Measurements from ENCODE around the gene GLCE.

The GLCE gene

DNA sequence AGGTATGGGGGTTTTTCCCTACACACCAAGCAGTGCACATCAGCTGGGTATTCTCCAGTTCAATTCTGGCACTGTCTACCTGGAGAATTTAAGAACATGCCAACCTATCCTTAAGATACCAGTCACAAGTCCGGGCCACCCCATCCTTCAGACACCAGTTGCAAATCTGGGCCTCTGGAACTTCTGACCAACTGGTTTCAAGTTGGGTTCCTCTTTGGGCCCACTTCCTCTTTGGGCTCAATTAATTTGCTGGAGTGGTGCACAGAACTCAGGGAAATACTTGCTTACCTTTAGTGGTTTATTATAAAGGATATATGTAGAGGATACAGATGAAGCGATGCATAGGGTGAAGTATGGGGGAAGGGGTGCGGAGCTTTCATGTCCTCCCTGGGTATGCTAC, 25.3 kb downstream of the GLCE start:
- TF ChIP-seq NFIC (IDR thresholded peaks at IDR 0.05) = no peak
- no peak for TF ChIP-seq MAX (IDR thresholded peaks at IDR 0.05)
- TF ChIP-seq ZBTB7A (IDR thresholded peaks at IDR 0.05; ENCODE audit: low read depth) = no peak
- TF ChIP-seq TCF12 (IDR thresholded peaks at IDR 0.05; ENCODE audit: low read depth) = no peak

GRCh38 chr15:69189157-69189556, 28.7 kb downstream of the GLCE start:
- TF ChIP-seq EP300 (IDR thresholded peaks at IDR 0.05; ENCODE audit: borderline replicate concordance) (no peak), EGR1 (IDR thresholded peaks at IDR 0.05) (no peak), REST (IDR thresholded peaks at IDR 0.05; ENCODE audit: low read depth) (no peak), YY1 (IDR thresholded peaks at IDR 0.05; ENCODE audit: low read depth) (no peak), TCF12 (IDR thresholded peaks at IDR 0.05; ENCODE audit: low read depth) (no peak), ZBTB7A (IDR thresholded peaks at IDR 0.05; ENCODE audit: low read depth) (no peak), FOXM1 (IDR thresholded peaks at IDR 0.05; ENCODE audit: borderline replicate concordance, low read depth) (no peak), MAX (IDR thresholded peaks at IDR 0.05) (no peak), NFIC (IDR thresholded peaks at IDR 0.05) (no peak), TAF1 (IDR thresholded peaks at IDR 0.05; ENCODE audit: low read depth) (no peak), RAD21 (IDR thresholded peaks at IDR 0.05; ENCODE audit: low read depth) (no peak), CEBPB (IDR thresholded peaks at IDR 0.05) (no peak)
- TF ChIP-seq, protein P1, sequence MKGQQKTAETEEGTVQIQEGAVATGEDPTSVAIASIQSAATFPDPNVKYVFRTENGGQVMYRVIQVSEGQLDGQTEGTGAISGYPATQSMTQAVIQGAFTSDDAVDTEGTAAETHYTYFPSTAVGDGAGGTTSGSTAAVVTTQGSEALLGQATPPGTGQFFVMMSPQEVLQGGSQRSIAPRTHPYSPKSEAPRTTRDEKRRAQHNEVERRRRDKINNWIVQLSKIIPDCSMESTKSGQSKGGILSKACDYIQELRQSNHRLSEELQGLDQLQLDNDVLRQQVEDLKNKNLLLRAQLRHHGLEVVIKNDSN (IDR thresholded peaks at IDR 0.05) = no peak

DNA sequence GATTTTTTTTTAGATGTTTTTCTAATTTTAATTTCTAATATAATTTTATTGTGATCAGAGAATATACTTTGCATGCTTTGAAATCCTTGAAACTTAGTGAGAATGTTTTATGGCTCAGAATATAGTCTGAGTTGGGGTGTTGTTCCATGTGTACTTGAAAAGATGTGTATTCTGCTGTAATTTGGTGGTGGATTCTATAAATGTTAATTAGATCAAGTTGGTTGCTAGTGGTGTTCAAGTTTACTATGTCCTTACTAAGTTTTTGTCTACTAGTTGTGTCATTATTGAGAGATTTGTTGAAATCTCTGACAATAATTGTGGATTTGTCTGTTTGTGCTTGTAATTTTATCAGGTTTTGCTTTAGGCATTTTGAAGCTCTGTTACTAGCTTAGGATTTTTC, 29.7 kb downstream of the GLCE start:
- TF ChIP-seq YY1 (IDR thresholded peaks at IDR 0.05; ENCODE audit: low read depth) = no peak
- TF ChIP-seq REST (IDR thresholded peaks at IDR 0.05; ENCODE audit: low read depth) = no peak
- TF ChIP-seq NFIC (IDR thresholded peaks at IDR 0.05) = no peak
- no peak for TF ChIP-seq TAF1 (IDR thresholded peaks at IDR 0.05; ENCODE audit: low read depth)
- TF ChIP-seq, protein P1 (IDR thresholded peaks at IDR 0.05) = no peak
- no peak for TF ChIP-seq TEAD4 (IDR thresholded peaks at IDR 0.05)
- TF ChIP-seq FOXM1 (IDR thresholded peaks at IDR 0.05; ENCODE audit: borderline replicate concordance, low read depth) = no peak
- no peak for TF ChIP-seq RAD21 (IDR thresholded peaks at IDR 0.05; ENCODE audit: low read depth)
- TF ChIP-seq ZBTB7A (IDR thresholded peaks at IDR 0.05; ENCODE audit: low read depth) = no peak
- no peak for TF ChIP-seq TCF12 (IDR thresholded peaks at IDR 0.05; ENCODE audit: low read depth)
- no peak for TF ChIP-seq EP300 (IDR thresholded peaks at IDR 0.05; ENCODE audit: borderline replicate concordance)
- no peak for TF ChIP-seq CREB1 (IDR thresholded peaks at IDR 0.05; ENCODE audit: low read depth)
- no peak for TF ChIP-seq MAX (IDR thresholded peaks at IDR 0.05)

DNA sequence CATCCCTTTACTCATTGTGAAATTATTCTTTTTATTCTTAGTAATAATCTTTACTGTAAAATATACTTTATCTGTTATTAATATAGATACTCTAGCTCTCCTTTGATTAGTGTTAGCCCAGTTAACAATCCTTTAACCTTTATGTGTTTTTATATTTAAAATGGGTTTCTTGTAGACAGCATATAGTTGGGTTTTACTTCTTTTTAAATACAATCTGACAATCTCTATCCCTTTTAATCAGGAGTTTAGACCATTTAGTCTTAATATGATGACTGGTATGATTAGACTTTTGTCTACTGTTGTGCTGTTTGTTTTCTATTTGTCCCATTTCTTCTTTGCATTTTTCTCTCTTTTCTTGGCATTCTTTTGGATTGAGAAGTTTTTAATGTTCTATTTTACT, 30.1 kb downstream of the GLCE start:
- TF ChIP-seq EGR1 (IDR thresholded peaks at IDR 0.05) = no peak

- TF ChIP-seq ZBTB7A (IDR thresholded peaks at IDR 0.05; ENCODE audit: low read depth) (no peak), EP300 (IDR thresholded peaks at IDR 0.05; ENCODE audit: borderline replicate concordance) (no peak), REST (IDR thresholded peaks at IDR 0.05; ENCODE audit: low read depth) (no peak), TCF12 (IDR thresholded peaks at IDR 0.05; ENCODE audit: low read depth) (no peak), YY1 (IDR thresholded peaks at IDR 0.05; ENCODE audit: low read depth) (no peak), TAF1 (IDR thresholded peaks at IDR 0.05; ENCODE audit: low read depth) (no peak), CREB1 (IDR thresholded peaks at IDR 0.05; ENCODE audit: low read depth) (no peak), MAX (IDR thresholded peaks at IDR 0.05) (no peak)
Measured at GRCh38 chr15:69194025-69194827, 33.8 kb downstream of the GLCE start.
